Inflammatory macrophage treated with lipopolysaccharide for 4 hours (primary cell): ENCODE results near the gene AGMO.
"Not testable (repeated sequence)": the region's sequence is repeated elsewhere in the genome, so short reads cannot be mapped to it uniquely, and the experiment has no call there.

Experiments used
- DNase-seq: peaks from one replicate; pipeline ENCODE4 v3.0.0-alpha.2; 2020

Gene AGMO

DNA sequence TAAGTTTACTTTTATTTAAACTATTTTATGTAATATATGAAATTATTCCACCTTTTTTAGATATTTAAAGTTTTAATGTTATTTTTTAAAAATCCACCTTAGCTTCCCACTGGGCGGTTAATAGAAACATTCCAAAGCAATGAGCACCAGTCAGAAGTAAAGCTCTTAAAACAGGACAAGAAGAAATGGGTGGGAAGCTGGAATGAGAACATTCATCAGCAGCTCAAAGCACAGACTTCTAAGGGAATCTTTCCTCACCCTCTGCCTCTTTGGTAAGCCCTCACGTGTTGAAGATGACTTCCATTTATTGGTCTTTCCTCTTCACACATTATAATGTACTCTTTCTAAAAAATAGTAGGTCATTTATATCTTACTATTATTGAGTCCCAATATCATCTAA lies 3.1 kb downstream of the AGMO start:
- DNase-seq: no peak

DNA sequence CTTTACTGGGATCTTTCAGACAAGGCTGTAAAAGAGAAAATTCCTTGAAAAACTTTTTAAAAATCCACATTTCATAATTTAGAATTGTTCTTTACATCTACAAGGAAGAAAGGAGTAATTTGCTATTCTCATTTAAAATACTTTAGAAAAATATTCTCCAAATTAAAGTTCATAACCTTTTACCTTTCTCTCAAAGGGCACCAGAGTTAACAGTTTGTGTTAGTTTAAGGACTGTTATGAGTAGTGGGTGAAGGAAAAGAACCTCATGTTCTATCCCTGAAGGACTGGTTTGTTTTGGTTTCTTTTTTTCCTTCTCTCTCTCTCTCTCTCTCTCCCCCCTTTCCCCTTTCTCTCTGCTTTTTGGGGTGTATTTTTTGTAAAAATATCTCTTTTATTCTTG lies 4.1 kb downstream of the AGMO start:
- no peak for DNase-seq

DNA sequence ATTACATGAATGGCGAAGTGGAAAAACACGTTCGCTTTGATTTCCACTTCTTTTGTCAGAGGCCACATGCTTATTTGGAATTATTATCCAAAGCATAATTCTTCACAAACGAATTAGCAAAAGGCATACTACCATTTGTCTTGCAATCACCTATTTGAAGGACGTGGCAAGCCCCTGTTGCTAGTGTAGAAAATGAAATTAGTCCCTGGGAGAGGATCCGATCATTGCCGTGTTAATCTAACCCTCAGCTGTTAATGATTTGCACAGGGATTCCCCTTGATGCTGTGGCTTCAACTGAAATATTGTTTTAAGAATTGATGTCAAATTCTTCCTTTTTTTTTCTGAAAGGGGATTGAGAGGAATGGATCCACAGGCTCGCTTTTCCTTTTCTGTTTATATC lies 4.6 kb downstream of the AGMO start:
- no peak for DNase-seq

GRCh38 chr7:15556339-15557105 lies 5.3 kb downstream of the AGMO start:
- no peak for DNase-seq

- DNase-seq: no peak
These were observed 6.4 kb downstream of the AGMO start for GRCh38 chr7:15555381-15555859.

- DNase-seq: no peak
These were observed 7.1 kb downstream of the AGMO start for GRCh38 chr7:15554744-15555143.

- DNase-seq: no peak
These were observed 7.7 kb downstream of the AGMO start for GRCh38 chr7:15554081-15554480.

- DNase-seq: not testable (repeated sequence)
These were observed 14.5 kb downstream of the AGMO start for GRCh38 chr7:15547320-15547719.

DNA sequence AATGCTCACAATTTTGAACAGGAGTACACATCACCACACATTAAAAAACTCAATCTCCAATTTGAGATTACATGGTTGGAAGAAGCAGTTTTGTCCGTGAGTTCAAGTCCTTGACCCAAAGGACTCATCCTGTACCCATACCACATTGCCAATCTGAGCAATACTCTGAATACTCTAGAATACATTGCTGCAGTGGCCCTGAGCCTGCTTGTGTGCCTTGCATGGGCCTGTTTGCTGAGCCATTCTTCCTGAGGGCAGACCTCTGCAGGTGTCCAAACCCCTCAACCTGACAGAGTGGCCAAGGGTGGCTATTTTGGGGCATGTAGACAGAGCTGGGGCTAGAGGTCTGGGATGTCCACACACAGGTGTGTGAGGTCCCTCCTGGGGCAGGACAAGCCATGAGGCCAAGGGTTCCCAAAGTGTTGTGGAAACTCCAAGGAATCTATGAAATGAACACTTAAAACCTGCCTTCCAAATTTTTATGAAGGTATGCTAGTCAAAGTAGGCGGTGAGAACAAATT lies 15.5 kb downstream of the AGMO start:
- no peak for DNase-seq

DNA sequence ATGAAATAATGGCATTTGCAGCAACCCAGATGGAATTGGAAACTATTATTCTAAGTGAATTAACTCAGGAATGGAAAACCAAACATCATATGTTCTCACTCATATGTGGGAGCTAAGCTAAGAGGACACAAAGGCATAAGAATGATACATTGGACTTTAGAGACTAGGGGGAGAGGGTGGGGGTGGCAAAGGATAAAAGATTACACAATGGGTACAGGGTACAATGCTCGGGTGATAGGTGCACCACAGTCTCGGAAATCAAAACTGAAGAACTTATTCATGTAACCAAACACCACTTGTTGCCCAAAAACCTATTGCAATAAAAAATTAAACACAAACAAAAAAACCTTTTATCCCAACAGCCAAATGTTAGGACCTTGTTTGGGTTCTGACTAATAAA lies 17.8 kb downstream of the AGMO start:
- no peak for DNase-seq

DNA sequence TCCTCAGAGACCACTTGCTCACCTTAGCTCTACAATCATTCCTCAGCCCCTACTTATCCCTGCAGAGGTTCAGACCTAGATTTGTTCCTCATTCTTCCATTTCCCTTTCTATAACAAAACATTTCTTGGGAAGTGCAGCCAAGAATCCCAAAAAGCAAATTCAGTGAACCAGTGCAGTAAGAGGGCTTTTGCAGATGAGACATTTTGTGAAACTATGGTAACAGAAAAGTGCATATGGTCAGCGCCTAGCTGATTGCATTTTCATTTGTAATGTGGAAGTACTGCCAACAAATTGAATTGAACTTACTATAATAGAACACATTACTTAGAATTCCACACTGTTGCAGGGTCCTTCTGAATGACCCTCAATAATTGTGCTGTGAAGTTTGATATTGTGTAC lies 18.6 kb downstream of the AGMO start:
- DNase-seq: no peak

DNA sequence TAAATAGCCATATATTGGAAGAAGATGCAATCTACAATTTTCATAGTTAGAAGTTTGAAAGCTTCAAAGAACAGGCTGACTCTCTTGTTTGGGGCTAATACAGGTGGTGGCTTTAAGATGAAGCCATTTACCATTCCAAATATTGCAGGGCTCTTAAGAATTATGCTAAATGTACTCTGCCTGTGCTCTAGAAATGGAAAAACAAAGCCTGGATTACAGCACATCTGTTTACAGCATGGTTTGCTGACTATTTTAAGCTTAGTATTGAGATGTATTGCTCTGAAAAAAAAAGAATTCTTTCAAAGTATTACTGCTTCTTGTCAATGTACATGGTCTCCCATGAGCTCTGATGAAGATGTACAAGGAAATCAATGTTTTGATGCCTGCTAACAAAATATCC lies 34.2 kb downstream of the AGMO start:
- no peak for DNase-seq

- DNase-seq: no peak
These were observed 36.1 kb downstream of the AGMO start for GRCh38 chr7:15525652-15526263.

GRCh38 chr7:15524077-15524476 lies 37.7 kb downstream of the AGMO start:
- no peak for DNase-seq

DNA sequence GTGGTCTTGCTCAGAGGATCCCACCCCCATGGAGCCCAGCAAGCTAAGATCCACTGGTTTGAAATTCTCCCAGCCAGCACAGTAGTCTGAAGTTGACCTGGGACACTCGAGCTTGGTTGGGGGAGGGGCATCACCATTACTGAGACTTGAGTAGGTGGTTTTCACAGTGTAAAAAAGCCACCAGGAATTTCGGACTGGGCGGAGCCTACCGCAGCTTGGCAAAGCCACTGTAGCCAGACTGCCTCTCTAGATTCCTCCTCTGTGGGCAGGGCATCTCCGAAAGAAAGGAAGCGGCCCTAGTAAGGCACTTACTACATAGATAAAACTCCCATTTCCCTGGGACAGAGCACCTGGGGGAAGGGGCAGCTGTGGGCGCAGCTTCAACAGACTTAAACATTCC lies 44.0 kb downstream of the AGMO start:
- DNase-seq: not testable (repeated sequence)

DNA sequence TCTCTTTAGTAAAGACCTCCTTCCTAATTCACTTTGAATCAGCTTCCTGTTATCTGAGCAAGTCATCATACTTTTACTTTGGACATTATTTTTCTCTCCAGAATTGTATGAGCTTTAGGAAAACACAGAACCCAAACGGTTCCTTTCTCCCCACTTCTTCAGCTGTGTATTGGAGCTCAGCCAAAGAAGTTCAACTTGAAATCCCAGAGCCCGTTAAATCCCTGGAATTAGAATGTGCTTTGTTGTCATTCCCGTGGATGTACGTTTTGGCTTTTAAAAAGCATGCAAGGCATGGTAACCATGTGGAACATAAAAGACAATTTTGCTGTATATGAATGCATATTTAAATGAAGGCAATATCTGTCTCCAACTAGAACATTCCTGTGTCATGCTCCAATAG lies 46.6 kb downstream of the AGMO start:
- DNase-seq: no peak

- no peak for DNase-seq
These were observed 53.6 kb downstream of the AGMO start for GRCh38 chr7:15508258-15508657.

DNA sequence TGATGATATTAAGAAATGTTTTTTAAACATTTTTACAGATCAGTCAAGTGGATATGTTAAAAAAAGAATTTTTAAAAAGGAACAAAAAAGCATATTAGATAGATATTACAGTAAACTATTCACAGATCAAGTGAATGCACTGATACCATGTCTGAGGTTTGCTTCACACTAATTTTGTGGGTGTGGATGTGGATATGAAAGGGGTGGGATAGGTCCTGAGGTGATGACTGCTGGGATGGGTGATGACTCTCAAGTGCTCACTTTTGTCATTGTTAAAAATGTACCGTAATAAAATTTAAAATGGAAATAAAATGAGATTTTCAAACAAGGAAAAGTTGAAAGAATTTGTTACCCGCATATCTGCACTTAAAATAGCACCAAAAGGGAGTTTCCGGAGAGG lies 54.1 kb downstream of the AGMO start:
- DNase-seq: no peak

DNA sequence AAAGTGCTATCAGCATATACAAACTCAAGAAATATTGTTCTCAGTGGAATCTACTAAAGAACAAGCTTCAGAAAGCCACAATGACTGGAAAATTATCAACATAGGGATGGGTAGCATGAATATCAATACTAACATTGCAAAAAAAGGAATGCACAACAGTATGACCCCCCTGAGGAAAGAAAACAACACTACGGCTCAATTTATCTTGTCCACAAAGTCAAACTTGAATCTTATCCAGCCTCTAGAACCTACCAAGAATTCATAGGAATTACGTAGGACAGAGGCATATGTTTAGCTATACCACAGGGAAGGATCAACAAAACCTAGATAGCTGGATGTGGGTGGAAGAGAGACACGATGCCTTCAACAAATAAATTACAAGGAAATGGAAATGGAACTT lies 54.6 kb downstream of the AGMO start:
- DNase-seq: no peak

- DNase-seq: no peak
These were observed 56.1 kb downstream of the AGMO start for GRCh38 chr7:15505761-15506160.

DNA sequence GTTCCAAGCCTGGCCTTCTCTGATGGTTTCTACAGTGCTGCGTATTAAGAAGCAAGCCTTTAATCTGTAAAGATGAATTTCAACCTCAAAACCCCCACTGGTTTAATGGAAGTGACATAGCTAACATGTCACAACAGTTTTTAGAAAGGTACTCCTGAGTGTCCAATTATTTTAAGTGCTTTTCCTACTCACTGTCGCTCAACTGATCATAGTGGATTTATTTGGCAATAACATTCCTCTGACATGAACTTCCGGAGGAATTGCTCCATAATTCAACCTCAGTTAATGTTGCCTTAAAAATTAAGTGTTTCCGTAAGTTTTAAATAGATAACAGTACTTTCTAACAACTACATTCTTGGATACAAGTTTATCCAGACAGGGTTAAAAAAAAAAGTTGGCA lies 57.5 kb downstream of the AGMO start:
- no peak for DNase-seq

DNA sequence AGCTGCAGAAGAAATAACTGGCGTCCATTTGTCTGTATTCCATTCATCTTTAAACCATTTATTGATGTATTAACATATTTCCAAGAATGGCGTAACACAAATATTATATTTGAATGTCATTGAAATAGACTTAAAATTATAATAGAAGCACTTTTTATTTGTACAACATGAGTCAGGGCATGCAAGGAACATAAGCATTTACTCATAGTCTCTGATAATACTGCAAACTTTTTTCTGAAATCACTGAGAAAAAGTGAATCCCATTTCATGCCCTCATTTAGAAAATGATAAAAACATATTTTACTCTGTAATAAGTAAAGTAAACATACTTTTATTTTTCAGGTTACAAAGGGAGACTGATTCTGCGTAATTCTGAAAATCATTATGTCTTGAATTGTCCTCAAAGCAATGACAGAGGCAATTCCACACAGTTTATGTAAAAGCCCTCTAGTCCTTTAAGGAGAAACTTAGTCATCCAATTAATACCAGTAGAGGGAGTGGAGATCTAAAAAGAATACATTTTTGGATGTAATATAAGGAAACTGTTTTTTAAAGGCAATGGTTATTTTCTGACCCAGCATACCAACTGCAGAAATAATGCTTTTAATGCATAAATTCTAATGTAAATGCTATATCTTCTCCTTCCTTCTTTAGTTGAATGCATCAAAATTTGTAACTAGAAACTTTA lies 58.1 kb downstream of the AGMO start:
- DNase-seq: no peak

- no peak for DNase-seq
These were observed 63.4 kb downstream of the AGMO start for GRCh38 chr7:15498465-15498864.

- no peak for DNase-seq
These were observed 66.6 kb downstream of the AGMO start for GRCh38 chr7:15495170-15495569.
